ENCODE results near the gene SENP7.
"Not testable (repeated sequence)": the region's sequence is repeated elsewhere in the genome, so short reads cannot be mapped to it uniquely, and the experiment has no call there.

SENP7 gene

DNA sequence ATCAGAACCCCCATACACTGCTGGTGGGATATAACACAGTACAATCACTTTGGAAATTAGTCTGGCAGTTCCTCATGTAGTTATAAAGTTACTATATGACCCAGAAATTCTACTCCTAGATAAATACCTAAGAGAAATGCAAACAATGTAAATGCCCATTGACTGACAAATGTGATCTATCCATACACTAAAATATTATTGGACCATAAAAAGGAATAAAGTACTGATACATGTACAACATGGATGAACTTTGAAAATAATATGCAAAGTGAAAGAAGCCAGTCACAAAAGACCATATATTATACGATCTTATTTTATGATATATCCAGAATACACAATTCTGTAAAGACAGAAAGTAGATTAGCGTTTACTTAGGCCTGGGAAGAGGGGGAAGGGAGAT, 200.5 kb downstream of the SENP7 start:
- DNase-seq (ENCODE audit: insufficient read length, low spot score) (no peak), FAIRE-seq (no peak)
- no peak for TF ChIP-seq PAX5 (IDR thresholded peaks at IDR 0.05; ENCODE audit: insufficient read depth, low read length, severe bottlenecking)
- TF ChIP-seq SPI1 (IDR thresholded peaks at IDR 0.05; ENCODE audit: low read depth, low read length): no peak
- no peak for TF ChIP-seq POU2F2 (IDR thresholded peaks at IDR 0.05; ENCODE audit: low read depth, low read length)
- no peak for TF ChIP-seq POLR2AphosphoS5 (IDR thresholded peaks at IDR 0.05; ENCODE audit: low read depth, low read length)
- TF ChIP-seq TAF1 (IDR thresholded peaks at IDR 0.05; ENCODE audit: low read depth, low read length): no peak
- no peak for TF ChIP-seq POLR2A (IDR thresholded peaks at IDR 0.05; ENCODE audit: low read depth, low read length)

DNA sequence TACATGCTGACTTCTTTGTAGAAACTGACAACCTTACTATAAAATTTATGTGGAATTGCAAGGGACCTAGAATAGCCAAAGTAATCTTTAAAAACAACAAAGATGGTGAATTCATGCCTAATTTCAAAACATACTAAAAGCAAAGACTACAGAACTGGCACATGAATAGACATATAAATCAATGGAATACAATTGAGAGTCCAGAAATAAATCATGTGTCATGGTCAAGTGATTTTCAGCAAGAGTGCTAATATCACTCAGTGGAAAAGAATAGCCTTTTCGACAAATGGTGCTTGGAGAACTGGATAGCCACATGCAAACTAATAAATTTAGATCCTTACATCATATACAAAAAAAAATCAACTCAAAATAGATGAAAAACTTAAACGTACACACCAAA, 201.3 kb downstream of the SENP7 start:
- FAIRE-seq (no peak), DNase-seq (ENCODE audit: insufficient read length, low spot score) (no peak)
- TF ChIP-seq POLR2AphosphoS5 (IDR thresholded peaks at IDR 0.05; ENCODE audit: low read depth, low read length): no peak
- no peak for TF ChIP-seq PAX5 (IDR thresholded peaks at IDR 0.05; ENCODE audit: insufficient read depth, low read length, severe bottlenecking)
- TF ChIP-seq POLR2A (IDR thresholded peaks at IDR 0.05; ENCODE audit: low read depth, low read length): no peak
- TF ChIP-seq TAF1 (IDR thresholded peaks at IDR 0.05; ENCODE audit: low read depth, low read length): no peak
- no peak for TF ChIP-seq POU2F2 (IDR thresholded peaks at IDR 0.05; ENCODE audit: low read depth, low read length)
- TF ChIP-seq SPI1 (IDR thresholded peaks at IDR 0.05; ENCODE audit: low read depth, low read length): no peak

DNA sequence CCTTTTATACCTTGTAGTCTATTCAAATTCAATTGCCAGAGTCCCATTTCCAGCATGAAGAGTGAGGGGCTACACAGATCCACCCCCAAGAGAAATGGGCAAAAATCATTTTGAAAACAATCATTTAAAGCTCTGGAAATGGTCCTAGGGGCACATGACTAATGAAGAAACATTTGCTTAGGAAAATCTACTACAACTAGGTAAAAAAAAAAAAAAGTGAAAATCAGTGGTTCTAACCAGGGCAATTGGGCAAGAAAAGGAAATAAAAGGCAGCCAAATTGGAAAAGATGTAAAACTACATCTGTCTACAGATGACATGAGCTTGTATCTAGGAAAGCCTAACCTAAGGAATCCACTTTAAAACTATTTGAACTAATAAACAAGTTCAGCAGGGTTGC, 202.0 kb downstream of the SENP7 start:
- TF ChIP-seq POU2F2 (IDR thresholded peaks at IDR 0.05; ENCODE audit: low read depth, low read length) (no peak), POLR2AphosphoS5 (IDR thresholded peaks at IDR 0.05; ENCODE audit: low read depth, low read length) (no peak), PAX5 (IDR thresholded peaks at IDR 0.05; ENCODE audit: insufficient read depth, low read length, severe bottlenecking) (no peak), TAF1 (IDR thresholded peaks at IDR 0.05; ENCODE audit: low read depth, low read length) (no peak), SPI1 (IDR thresholded peaks at IDR 0.05; ENCODE audit: low read depth, low read length) (no peak), POLR2A (IDR thresholded peaks at IDR 0.05; ENCODE audit: low read depth, low read length) (no peak)
- no peak for FAIRE-seq
- DNase-seq (ENCODE audit: insufficient read length, low spot score): no peak

DNA sequence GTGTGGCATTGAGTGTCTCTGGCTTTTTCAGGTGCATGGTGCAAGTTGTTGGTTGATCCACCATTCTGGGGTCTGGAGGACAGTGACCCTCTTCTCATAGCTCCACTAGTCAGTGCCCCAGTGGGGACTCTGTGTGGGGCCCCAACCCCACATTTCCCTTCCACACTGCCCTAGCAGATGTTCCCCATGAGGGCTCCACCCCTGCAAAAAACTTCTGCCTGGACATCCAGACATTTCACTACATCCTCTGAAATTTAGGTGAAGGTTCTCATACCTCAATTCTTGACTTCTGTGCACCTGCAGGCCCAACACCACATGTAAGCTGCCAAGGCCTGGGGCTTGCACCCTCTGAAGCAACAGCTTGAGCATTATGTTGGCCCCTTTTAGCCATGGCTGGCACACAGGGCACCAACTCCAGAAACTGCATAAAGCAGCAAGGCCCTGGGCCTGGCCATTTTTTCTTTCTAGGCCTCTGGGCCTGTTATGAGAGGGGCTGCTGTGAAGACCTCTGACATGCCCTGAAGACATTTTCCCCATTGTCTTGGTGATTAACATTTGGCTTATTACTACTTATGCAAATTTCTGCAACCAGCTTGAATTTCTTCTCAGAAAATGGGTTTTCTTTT, 204.8 kb downstream of the SENP7 start:
- DNase-seq (ENCODE audit: insufficient read length, low spot score); FAIRE-seq: not testable (repeated sequence)

DNA sequence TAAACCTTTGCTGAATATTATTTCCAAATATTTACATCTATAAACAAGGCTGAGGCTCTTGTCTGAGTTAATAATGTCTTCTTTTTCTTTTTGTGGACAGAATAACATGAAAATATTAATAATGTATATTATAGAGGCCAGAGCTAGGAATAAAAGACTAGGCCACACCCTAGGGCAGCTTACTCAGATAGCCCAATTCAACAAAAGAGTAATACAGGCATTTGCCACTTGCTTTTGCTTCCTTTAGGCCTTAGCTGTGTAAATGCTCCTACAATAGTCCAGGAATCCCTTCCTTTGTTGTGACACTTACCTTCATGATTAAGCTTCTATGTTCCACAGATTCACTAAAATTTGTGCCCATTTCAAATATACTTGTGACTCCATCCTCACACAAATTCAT, 209.2 kb downstream of the SENP7 start:
- FAIRE-seq (no peak), DNase-seq (ENCODE audit: insufficient read length, low spot score) (no peak)
- TF ChIP-seq SPI1 (IDR thresholded peaks at IDR 0.05; ENCODE audit: low read depth, low read length) (no peak), POLR2AphosphoS5 (IDR thresholded peaks at IDR 0.05; ENCODE audit: low read depth, low read length) (no peak), PAX5 (IDR thresholded peaks at IDR 0.05; ENCODE audit: insufficient read depth, low read length, severe bottlenecking) (no peak), POU2F2 (IDR thresholded peaks at IDR 0.05; ENCODE audit: low read depth, low read length) (no peak), TAF1 (IDR thresholded peaks at IDR 0.05; ENCODE audit: low read depth, low read length) (no peak), POLR2A (IDR thresholded peaks at IDR 0.05; ENCODE audit: low read depth, low read length) (no peak)

DNA sequence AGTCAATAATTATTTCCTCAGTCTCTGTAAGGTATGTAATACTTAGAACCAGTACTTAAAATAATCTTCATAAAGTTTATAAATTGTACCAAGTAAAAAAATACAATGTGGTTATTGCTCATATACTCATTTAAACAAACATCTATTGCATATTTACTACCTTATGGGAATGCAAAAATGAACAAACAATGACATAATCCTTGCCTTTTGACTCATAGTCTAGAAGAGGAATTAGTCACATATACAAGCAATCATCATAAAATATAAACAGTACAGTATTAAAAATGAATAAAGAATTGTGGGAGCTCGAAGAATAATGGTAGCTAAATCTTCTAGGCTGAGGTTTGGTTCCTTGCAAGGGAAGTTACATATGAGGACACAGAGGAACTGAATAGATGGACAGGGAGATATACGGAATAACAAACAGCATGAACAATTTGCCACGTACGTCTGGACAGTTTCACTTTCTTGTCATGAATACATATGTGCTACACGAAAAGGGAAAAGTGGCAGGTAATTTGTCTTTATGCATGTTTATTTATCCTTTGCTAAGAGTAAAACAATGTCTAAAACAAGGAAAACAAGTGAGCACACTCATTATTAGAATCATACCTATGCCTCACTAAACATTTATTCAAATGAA, 209.8 kb downstream of the SENP7 start:
- FAIRE-seq (no peak), DNase-seq (ENCODE audit: insufficient read length, low spot score) (no peak)
- TF ChIP-seq SPI1 (IDR thresholded peaks at IDR 0.05; ENCODE audit: low read depth, low read length): no peak
- TF ChIP-seq POLR2A (IDR thresholded peaks at IDR 0.05; ENCODE audit: low read depth, low read length): no peak
- TF ChIP-seq TAF1 (IDR thresholded peaks at IDR 0.05; ENCODE audit: low read depth, low read length): no peak
- no peak for TF ChIP-seq POU2F2 (IDR thresholded peaks at IDR 0.05; ENCODE audit: low read depth, low read length)
- TF ChIP-seq POLR2AphosphoS5 (IDR thresholded peaks at IDR 0.05; ENCODE audit: low read depth, low read length): no peak
- TF ChIP-seq PAX5 (IDR thresholded peaks at IDR 0.05; ENCODE audit: insufficient read depth, low read length, severe bottlenecking): no peak

DNA sequence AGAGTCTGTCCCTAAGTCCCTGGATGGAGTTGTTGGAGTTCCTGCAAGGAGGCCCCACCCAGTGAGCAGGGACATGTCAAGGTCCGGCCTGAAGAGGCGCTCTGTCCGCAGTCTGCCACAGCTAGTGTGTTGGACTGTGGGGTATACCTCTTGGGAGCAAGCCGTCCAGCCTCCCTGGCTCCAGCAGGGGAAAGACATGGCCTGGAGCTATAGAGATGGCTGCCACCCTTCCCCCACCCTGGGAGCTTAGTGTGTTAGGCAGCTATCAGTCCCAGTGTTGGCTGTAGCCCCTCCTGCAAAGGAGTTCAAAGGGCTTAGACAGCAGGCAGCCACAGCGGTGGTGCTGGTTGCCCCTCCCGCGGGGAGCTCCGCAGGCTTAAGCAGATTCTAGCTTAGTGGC, 212.9 kb downstream of the SENP7 start:
- no peak for DNase-seq (ENCODE audit: insufficient read length, low spot score)
- no peak for FAIRE-seq
- TF ChIP-seq POLR2A (IDR thresholded peaks at IDR 0.05; ENCODE audit: low read depth, low read length) (no peak), POU2F2 (IDR thresholded peaks at IDR 0.05; ENCODE audit: low read depth, low read length) (no peak)

DNA sequence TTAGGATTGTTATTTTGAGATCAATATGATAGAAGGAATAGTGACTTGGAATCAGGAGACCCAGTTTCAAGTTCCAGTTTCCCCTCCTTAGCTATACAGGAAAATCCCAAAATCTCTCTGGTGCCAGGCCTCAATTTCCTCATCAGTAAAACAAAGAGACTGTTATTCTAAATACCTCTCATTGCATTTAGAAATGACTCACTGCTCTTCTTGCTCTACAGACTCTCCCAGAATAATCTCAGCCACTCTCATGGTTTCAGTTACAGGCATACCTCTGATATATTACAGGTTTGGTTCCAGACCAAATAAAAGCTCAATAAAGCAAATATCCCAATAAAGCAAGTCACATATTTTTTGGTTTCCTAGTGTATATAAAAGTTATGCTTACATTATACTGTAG, 221.0 kb downstream of the SENP7 start:
- FAIRE-seq (no peak), DNase-seq (ENCODE audit: insufficient read length, low spot score) (no peak)
- TF ChIP-seq SPI1 (IDR thresholded peaks at IDR 0.05; ENCODE audit: low read depth, low read length) (no peak), POU2F2 (IDR thresholded peaks at IDR 0.05; ENCODE audit: low read depth, low read length) (no peak), TAF1 (IDR thresholded peaks at IDR 0.05; ENCODE audit: low read depth, low read length) (no peak), PAX5 (IDR thresholded peaks at IDR 0.05; ENCODE audit: insufficient read depth, low read length, severe bottlenecking) (no peak), POLR2AphosphoS5 (IDR thresholded peaks at IDR 0.05; ENCODE audit: low read depth, low read length) (no peak), POLR2A (IDR thresholded peaks at IDR 0.05; ENCODE audit: low read depth, low read length) (no peak)

DNA sequence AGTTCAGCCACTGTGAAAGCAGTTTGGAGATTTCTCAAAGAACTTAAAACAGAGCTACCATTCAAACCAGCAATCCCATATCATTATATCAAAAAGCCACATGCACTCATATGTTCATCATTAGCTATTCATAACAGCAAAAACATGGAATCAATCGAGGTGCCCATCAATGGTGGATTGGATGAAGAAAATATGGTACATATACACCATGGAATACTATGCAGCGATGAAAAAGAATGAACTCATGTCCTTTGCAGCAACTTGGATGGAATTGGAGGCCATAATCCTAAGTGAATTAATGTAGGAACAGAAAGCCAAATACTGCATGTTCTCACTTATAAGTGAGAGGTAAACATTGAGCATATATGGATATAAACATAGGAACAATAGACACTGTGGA, 224.7 kb downstream of the SENP7 start:
- TF ChIP-seq POLR2A (IDR thresholded peaks at IDR 0.05; ENCODE audit: low read depth, low read length) (no peak), PAX5 (IDR thresholded peaks at IDR 0.05; ENCODE audit: insufficient read depth, low read length, severe bottlenecking) (no peak), POU2F2 (IDR thresholded peaks at IDR 0.05; ENCODE audit: low read depth, low read length) (no peak), TAF1 (IDR thresholded peaks at IDR 0.05; ENCODE audit: low read depth, low read length) (no peak), POLR2AphosphoS5 (IDR thresholded peaks at IDR 0.05; ENCODE audit: low read depth, low read length) (no peak)
- no peak for DNase-seq (ENCODE audit: insufficient read length, low spot score)
- peak; percentile 9 for FAIRE-seq

DNA sequence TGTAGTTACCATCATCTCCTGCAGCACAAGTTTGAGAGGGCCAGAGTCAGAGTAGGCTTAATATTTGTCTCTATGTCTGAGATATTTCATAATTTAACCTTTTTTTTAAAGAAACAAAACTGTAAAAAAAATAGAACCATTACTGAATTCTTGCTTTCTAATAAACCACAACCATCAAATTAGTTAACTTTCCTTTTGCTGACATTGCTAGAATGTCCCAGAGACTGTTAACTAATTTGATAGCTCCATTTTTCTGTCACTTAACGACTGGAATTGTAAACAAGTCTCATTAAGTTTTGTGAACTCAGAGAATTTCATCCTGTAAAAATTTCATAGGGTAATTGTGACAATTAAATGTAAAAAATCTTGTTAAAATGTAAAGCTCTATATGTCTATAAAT, 228.3 kb downstream of the SENP7 start:
- TF ChIP-seq SPI1 (IDR thresholded peaks at IDR 0.05; ENCODE audit: low read depth, low read length) (no peak), PAX5 (IDR thresholded peaks at IDR 0.05; ENCODE audit: insufficient read depth, low read length, severe bottlenecking) (no peak), POLR2A (IDR thresholded peaks at IDR 0.05; ENCODE audit: low read depth, low read length) (no peak), POLR2AphosphoS5 (IDR thresholded peaks at IDR 0.05; ENCODE audit: low read depth, low read length) (no peak), TAF1 (IDR thresholded peaks at IDR 0.05; ENCODE audit: low read depth, low read length) (no peak), POU2F2 (IDR thresholded peaks at IDR 0.05; ENCODE audit: low read depth, low read length) (no peak)
- FAIRE-seq: no peak
- DNase-seq (ENCODE audit: insufficient read length, low spot score): no peak
